NCI-H2081 treated with DMSO at 0.1 percent for 48 hours (cell line): ENCODE measurements around the gene FBLN7.

Experiments
- DNase-seq: peaks from one replicate; lab custom pipeline; 2025; lab: John Stamatoyannopoulos, UW

The FBLN7 gene

DNA sequence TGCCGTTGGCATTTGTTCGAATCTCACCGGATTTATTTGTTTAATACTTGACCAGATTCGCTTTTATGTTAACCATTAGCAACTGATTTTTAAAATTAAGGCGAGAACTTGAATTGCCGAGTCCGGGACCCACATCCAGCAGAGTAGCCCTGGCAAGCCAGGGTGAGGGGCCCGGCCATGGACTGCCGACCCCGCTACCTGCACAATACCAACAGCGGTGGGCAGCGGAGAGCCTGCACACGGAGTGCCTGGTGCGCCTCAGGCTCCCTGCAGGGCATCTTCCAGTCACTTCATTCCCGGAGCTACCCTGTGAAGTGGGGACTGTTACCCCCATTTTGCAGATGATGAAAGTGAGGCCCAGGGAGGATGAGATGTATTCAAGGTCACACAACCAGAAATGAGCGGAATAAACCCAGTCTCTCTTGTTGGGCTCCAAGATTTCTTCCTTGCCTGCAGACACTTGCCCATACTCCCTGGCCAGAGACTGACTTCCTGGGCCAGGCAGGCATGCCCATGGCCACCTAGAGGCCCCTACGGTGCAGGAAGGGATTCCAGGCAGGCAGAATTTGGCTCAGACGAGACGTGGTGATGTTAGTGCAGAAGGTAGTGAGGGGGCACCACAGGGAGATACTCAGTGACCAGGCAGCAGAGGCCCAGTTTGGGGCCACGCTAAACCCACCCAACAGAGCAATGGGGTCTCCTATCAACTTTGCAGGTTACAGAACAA, 2.9 kb downstream of the FBLN7 start:
- DNase-seq = no peak

DNA sequence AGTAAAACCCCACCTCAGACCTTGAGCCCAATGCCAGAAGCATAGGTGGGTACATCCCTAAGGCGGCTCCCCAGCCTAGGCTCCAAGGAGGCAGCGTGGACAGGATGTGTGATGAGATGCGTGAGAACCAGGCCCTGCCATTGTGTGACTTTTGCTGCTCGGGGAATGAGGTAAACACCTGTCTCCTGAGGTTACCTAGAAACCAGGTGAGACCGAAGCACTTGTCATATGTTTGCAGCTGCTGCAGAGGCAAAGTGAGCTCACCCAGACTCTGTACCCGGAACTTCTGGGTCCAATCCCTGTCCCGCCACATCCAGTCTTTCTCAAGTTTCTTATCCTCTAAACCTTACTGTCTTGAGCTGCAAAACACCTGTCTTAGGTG, 3.4 kb downstream of the FBLN7 start:
- DNase-seq = no peak

DNA sequence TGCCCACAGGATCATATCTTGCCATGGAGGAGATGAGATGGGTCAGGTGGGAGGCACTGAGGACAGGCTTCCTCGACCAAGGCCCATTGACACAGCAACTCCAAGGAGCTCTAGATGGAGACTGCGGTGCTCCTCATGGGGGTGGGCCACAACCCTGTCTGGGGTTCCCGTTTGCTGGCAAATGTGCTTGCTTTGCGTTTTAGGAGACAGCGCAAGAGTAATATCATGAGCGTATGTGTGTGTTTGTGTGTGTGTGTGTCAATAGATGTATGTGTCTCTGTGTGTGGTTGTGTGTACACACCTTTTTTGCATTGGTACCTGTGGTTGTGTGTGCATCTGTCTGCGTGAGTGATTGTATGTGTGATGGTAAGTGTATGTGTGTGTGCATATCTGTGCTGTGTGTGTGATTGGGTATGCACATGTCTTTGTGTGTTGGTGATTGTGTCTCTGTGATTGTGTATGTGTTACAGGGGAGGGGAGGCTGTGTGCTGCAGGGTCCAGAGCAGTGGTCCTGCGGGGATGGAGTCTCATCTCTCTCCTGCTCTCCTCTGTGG, 4.4 kb downstream of the FBLN7 start:
- no peak for DNase-seq

- DNase-seq = no peak
Measured at GRCh38 chr2:112143150-112143549, 5.0 kb downstream of the FBLN7 start.

GRCh38 chr2:112144966-112145365, 6.8 kb downstream of the FBLN7 start:
- no peak for DNase-seq

DNA sequence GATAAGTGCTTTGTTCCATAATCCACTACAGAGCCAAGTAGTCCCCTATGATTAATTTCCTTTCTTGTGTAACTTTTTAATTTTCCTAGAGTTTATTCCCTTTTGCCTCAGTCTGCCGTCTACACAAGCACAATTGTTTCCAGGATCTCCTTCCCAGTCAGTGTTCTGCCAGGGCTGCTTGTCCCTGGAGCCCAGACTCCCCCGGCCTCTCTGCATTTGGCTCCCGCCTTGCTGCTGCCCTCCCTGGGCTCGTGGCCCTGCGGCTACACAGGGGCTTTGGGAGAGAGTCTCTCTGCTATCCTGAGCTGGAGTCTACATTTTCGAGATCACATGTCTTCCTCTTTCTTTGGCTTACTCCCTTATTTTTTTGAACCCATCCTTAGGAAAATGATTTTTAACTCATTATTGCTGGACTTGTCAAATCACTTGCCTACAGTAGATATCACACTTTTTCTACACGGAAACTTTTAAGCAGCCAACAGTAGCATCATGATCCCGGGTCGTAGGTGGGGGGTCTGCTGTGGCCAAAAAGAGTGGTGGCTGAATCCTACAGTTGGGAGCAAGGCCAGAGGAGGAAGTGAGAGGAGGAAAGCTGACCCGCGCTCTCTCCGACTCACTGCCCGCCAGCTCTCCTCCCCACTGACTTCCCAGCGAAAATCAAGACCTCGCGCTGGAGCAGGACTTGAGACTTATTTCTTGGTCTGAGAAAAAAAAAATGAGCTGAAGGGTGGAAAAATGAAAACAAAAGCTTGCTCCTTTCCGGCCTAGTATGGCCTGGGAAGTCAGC, 9.4 kb downstream of the FBLN7 start:
- DNase-seq = no peak

DNA sequence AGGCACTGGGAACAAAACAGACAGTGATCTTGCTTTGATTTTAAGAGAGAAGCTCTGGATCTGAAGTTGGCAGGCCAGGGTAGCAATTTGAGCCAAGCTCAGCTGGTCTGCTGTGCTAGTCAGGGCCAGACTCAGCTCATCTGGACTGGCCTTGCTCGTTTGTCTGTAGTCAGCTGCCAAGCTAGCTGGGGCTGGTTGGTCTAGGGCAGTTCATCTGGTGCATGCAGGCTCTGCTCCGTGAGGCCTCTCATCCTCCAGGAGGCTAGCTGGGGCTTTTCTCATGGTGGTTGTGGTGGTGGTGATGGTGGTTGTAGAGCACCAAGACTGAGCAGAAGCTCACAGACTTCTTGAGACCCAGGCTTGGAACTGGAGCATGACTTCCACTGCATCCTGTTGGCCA, 10.3 kb downstream of the FBLN7 start:
- DNase-seq = no peak

GRCh38 chr2:112149194-112149593, 11.0 kb downstream of the FBLN7 start:
- DNase-seq = no peak

DNA sequence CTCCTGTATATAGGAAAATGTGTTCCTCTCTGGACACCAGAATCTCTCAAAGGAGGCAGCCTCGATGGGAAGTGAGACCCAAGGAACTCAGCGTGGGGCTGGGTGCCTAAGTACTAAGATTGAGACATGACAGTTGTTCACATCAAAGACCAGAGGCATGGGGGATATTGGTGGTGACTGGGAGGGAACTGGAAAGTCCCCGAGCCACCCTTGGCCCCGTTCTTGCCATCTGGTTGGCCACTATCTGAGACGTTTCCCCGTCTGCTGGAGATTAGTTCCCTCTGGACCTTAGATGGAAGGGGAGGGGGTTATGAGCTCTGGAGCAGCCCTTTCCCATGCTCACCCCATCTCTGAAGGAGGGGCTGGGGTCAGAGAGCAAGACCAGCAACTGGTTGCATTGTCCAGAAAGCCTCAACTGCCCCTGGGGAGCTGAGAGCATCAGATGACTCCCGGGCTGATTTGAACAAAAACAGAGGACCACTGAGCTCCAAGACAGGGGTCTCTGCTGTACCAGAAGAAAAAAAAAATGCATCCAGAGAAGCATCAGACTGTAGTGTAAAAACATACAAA, 11.8 kb downstream of the FBLN7 start:
- DNase-seq = no peak

- no peak for DNase-seq
Measured at GRCh38 chr2:112150447-112150846, 12.3 kb downstream of the FBLN7 start.

DNA sequence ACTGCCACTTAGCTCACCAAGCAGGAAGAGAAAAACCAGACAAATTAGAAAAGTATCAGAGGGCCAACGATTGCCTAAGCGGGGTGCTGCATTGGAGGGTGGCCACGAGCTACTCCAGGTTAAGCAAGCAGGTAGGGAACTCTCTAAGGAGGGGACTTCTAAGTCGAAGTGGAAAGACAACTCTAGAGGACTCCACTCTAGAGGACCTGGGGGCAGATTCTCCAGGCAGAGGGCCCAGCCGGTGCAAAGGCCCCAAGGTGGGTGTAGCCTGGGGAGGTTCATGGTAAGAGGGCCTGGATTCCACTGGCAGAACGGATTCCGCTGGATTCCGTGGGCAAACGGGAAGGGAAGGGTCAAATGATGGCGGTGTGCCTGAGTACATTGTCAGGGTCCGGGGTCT, 12.7 kb downstream of the FBLN7 start:
- DNase-seq = no peak

- DNase-seq = no peak
Measured at GRCh38 chr2:112151271-112151670, 13.1 kb downstream of the FBLN7 start.

DNA sequence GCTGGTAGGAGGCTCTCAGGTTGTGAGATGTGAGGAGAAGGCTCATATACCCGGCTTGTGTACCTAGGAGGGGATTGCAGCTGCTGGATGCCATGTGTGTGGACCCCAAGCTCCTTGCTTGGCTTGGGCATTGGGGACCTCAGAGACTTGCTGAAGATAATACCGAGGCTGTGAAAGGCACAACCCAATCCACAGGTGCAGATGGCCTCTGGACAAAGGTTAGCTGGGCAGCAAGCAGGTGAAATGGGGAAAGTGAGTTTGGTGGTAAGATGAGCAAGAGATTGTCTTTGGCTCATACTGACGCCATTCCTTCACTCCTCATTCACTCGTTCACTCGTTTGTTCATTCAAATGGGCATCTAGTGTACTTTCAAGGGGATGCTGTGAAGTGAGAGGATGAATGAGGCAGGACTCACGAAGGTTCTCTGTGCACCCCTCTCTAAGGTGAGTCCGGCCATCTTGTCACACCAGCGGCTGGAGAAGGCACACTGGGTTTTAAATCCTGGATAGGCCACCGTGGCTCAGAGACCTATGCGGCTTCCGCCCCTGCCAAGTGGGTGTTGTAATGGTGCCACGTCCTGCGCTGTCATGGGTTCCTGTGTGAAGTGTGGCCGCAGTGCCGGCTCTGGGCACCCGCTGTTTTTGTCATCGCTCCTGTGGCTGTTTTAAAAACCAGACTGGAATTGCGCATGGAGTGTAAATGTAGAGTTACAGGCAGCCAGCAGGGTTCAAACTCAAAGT, 13.7 kb downstream of the FBLN7 start:
- DNase-seq = no peak

DNA sequence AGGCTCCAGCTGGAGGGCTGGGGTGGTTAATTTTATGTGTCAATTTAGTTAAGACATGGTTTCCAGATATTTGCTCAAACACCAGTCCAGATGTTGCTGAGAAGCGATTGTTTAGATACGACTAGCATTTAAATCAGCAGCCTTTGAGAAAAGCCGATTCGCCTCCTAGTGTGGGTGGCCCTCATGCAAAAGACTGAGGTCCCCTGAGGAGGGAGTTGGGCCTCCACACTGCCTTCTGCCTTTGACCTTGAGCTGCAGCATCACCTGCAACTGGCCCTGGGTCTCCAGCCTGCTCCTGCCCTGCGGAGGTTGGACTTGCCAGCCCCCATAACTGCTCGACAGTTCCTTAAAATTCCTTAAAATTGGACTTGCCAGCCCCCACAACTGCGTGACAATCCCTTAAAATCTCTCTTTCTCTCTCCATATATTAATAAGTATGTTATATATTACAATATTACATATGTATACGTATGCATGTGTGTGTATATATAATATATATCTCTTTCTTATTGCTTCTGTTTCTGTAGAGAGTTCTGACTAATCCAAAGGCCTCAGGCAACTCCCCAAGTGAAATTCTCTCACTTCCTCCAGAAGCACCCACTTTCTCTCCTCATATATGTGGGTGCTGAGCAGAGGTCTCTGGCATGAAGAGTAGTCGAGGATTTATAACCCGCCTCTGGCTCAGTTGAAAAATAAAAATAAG, 14.4 kb downstream of the FBLN7 start:
- no peak for DNase-seq

GRCh38 chr2:112153179-112153490, 14.9 kb downstream of the FBLN7 start:
- no peak for DNase-seq

GRCh38 chr2:112153501-112153900, 15.3 kb downstream of the FBLN7 start:
- DNase-seq = no peak

GRCh38 chr2:112154246-112155117, 16.3 kb downstream of the FBLN7 start:
- DNase-seq = no peak

DNA sequence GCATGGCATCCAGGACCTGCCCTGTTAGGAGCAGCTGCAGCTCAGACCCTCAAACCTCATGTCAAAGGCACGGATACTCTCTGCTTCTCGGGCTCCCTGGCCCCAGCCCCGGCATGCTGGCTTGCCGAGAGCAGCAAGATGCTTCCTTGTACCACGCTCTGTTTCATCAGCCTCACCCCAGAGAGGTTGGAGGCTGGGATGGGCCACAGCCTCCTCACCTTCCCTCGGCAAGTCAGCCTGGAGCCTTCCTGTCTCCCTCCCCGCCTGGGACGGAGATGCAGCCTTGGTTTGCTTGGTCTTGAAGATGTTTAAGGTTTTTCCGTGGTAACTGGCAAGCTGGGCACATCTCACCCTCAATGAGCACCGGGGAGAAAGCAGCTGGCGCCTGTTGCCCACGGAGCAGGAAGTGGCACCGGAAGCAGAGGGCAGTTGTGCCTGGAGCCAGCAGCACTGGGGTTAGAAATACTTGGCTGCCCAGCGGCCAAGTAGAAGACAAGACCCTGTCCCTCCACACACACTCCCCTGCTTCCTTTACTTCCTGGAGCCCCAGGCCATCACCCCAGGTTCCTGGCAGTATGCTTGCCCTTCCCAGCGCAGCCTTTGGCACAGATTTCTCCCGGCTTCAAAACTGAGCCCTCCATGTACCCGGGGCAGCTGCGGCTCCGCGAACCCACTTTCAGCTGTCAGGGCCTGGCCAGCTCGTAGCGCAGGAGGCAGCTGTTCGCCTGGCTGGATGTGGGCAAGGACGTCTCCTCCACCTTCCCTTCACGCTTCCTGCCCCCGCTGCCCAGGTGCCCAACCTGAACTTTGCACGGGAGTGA, 17.4 kb downstream of the FBLN7 start:
- no peak for DNase-seq

DNA sequence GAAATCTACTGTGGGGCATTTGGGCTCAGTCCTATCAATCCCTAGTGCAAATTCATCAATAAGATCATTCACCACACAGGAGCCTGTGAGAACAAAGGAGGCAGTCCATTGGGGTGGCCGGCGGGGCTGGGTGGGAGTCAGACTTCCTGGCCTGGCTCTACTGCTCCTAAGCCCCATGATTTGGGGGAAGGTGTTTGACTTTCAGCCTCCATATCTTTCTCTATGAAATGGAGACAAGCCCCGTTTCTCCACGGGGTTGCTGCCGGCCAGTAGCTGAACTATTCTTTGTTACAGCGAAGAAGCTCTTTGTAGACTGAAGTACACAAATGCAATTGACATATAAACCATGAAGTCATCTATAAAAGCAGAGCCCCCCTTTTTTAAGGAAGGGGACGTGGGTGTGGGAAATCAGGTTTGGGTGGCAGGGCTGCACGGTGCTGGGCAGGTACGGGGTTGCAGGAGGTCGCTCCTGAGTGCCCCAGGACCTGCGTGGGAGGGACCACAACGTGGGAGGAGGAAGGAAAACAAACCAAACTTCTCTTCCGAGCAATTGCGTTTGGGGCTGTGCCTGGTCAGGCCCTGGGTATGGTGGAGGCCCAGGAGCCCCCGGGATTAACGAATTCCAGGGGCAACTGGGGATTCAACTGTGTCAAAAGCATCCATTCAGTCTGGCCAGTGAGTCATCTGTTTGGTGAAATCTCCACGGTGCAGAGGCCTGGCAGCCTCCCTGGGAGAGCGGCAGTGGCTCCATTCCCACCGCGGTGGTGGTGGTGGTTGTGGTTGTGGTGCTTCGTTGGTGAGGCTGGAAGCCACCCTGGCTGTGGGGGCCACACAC, 18.2 kb downstream of the FBLN7 start:
- no peak for DNase-seq
